SHP77 (cell line): ENCODE results near the gene FSTL4.

Experiments used
- DNase-seq, 2 experiments: peaks; one replicate each; lab custom pipeline; 2025; lab: John Stamatoyannopoulos, UW

Gene FSTL4

DNA sequence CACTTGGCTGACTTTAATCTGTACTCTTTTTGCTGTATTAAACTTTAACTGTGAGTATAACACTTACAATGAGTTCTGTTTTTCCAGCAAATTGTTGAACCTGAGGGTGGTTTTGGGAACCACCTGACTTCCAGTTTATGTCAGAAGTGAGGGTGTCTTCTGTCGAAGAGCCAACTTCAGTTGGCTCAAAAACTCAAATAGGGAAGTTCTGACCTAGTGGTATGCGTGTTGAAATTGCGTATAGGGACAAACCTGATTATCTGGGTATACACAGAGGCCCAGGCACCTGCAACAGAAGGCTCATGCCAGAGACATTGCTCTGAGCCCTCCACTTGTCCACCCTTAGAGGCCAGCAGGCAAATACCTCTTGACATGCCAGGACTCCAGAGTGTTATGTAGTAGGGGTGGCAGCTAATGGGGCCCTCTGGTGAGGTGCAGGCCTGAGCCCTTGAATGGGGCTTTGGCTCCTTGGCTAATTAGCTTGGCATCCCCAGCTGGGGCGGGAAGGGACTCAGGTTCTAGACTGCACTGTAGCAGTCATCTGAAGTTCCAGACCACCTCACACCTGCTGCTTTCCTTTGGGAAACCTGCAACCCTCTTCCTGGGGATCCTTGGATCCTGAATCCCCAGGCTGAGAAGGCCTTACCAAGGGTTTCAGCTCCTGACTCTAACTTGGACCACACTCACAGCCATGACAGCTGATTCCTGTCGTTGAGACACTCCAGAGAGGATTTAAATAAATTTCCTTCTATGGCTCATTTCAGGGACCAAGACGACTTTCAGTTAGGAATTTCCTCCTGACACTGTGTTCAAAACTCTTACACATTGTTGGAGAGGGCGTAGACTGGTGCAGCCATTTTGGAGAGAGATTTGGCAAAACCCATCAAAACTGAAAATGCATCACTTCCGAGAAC, 370.9 kb downstream of the FSTL4 start:
- DNase-seq = no peak

DNA sequence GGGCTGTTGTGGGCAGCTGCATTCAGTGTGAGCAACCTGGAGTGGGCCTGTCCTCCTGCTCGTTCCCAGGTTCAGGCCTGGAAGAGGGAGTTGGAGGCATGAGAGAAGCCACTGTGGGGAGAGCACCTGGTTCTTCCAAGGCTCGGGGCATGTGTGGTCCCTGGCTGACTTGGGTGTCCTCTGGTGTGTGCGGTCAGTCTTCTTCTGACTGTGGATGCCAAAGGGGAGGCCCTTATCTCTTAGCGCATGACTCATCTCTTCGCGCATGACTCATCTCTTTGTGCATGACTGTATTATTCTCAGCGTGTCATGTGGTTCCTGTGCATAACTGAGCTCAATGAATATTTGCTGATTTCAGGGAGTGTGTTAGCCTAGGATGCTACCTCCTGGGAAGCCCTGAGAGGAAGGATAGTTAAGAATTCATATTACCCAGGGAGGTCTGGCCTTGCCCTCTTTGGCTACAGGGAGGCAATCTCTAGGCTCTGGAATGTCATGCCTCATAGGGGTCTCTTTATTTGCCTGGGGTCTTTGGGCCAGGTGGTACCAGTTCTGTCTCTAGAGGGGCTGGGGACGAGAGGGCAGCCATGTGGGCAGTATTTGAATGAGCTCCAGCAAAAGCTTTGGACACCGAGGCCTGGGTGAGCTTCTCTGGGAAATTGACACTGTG, 371.8 kb downstream of the FSTL4 start:
- DNase-seq = peak; percentile 49 to 74

DNA sequence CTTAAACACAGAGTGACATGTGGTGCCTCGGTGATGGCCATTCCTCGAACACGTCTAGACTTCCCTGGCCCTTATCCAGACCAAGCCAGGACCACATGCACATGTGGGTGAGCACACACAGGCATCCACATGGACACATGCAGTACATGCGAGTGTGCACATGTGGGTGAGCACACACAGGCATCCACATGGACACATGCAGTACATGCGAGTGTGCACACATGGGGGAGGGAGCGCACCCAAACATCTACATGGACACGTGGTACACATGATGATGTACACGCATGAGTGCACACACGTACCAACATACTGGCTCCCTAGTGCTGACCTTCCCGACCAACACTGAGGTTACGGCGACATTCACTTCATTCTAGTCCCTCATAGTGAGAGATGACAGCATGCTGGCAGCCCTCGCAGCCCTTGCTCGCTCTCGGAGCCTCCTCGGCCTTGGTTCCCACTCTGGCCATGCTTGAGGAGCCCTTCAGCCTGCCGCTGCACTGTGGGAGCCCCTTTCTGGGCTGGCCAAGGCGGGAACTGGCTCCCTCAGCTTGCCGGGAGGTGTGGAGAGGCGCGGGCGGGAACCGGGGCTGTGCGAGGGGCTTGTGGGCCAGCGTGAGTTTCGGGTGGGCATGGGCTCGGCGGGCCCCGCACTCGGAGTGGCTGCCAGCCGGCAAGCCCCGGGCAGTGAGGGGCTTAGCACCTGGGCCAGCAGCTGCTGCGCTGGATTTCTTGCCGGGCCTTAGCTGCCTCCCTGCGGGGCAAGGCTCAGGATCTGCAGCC, 373.7 kb downstream of the FSTL4 start:
- no peak for DNase-seq

DNA sequence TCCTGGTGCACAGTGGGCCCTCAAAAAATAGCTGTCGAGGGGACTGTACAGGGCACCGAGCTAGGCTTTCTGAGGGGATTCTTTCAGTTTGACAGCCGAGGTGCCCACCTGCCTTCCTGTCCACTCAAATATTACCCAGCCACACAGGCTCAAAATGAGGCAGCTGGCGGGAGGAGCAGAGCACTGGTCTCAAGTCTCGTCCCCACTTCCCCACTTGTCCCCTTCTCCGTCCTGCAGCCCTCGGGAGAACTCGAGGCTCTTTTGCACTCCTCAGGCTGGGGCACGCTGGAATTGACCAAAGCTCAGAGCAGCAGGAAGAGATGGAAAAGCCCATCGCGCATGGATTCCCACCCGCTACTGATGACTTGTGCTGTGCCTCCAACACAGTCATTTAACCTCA, 375.4 kb downstream of the FSTL4 start:
- DNase-seq = no peak

DNA sequence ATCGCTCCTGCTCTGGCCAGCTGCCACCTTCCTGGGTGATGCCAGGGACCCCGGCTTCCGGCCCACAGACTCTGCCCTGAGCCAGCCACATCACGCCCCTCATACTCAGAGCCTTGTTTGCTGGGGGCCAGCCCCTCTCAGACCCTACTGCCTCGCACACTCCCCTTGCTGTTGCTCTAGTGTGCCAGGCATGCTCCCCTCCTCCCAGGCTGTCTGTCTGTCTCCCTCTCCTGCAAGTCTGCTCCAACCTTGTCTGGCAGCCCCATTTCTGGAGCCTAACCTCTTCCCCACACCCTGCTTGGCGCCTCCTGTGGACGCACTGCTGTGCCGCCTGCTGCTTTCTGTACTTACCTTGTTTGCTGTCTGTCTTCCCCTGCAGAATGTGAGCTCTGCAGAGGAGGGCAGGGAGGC, 375.8 kb downstream of the FSTL4 start:
- no peak for DNase-seq

DNA sequence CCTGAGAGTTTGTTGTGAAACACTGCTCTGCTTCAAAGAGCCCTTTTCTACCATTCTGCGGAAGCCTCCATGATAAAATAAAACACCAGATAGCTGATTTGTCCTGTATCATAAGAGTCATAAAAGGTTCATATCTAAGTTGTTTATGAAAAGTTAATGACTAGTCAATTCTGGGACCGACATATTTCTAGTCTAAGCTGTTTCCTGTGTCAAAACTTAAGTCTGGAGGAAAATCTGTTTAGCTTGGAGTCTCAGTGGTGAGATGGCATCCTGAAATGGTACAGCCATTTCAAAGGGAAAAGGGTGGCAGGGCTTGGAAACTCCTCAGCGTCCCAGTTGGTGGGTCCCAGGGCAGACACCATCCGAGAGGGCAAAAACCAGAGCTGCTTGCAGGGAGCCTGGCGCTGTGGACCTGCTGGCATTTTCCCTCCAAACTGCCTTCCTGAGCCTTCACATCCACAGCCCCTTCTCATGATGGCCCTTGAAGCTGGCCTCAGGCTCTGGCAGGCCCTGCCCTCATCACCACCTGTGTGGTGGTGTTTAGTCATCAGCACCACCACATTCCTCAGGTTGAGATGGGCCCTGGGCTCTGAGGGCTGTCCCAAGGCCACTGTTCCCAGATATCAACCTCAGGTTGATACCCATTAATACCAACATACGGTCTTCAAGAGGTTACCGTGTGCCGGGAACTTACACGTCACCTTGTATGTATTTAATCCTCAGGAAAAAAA, 376.5 kb downstream of the FSTL4 start:
- no peak for DNase-seq

DNA sequence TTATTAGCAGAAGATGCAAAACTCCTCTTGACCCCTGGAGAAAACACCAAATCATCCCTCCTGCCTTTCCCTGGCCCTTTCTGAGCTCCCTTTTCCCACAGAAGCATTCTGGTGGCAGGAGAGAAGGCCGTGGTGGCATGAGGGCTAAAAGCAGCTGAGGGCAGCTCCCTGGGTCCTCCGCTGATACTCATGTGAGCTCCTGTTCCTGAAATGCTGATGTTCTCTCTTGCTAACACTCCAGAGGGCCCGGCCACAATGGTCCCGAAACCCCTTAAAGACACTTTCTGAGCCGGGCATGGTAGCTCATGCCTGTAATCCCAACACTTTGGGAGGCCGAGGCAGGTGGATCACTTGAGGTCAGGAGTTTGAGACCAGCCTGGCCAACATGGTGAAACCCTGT, 377.4 kb downstream of the FSTL4 start:
- DNase-seq = no peak

DNA sequence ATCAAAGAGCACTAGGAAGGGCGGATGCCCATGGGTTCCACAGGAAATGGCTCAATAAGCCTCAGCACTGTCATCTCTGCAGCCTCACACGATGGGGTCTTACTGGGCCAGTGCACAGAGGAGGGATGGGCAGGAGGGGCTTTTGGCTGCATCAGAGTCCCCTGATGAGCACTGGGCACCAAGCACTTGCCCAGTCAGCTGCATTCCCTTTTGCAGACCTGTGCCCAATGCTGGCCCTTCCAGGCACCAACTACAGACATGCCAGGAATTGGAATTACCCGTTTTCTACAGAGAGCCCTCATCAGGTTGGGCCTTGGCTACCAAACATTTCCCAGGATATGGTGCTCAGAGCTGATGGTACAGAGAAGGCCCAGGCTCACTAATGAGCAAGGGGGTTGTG, 378.1 kb downstream of the FSTL4 start:
- no peak for DNase-seq

DNA sequence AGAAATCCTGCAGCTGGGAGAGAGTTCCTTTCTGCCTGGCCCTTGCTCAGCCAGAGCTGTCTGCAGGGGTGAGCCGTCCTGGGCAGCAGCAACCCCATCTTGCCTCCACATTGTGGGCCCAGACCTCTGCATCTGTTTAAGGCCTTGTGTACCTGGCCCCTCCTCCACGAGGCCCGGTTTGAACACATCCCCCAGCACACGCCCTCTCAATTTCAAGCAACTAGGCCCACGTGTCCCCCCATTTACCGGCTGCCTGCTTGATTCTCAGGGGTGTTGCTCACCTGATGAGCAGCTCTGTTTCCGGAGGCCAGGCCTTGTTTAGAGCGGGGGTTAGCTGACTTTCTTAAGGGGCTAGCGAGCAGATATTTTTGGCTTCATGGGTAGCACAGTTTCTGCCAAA, 378.7 kb downstream of the FSTL4 start:
- DNase-seq = no peak

DNA sequence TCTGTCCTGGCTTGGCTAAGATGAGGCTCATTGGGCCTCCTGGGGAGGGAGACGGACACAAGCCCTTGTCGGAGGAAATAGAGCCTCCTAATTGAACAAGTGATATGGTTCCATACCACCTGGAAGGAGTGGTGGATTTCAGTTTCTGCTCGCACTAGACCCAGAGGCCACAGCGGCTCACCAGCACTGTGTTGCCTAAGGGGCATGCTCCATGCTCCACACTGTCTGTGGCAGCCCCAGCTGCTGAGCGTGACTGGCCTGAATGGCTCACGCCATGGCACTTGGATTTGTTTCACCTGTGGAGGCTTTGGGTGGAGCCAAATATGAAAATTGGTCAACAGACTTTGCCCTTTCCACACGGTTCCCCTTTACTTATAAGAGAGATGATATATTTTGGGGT, 379.4 kb downstream of the FSTL4 start:
- no peak for DNase-seq

DNA sequence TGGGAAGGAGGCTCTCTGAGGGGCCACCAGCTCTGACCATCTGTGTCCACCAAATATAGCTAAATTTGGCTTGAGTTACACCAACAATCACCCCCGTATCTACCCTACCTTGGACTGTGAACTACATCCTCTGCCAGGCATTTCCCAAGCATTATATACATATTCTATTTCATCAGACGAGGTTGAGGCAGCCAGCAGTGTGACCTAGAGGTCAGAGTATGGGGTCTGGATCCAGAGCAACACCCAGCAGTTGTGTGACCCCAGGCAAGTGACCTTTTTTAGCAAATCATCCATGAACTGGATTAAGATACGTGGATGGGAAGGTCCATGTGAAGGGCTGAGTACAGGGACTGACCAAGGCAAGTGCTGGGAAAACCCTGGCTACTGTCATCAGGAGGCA, 379.9 kb downstream of the FSTL4 start:
- no peak for DNase-seq

DNA sequence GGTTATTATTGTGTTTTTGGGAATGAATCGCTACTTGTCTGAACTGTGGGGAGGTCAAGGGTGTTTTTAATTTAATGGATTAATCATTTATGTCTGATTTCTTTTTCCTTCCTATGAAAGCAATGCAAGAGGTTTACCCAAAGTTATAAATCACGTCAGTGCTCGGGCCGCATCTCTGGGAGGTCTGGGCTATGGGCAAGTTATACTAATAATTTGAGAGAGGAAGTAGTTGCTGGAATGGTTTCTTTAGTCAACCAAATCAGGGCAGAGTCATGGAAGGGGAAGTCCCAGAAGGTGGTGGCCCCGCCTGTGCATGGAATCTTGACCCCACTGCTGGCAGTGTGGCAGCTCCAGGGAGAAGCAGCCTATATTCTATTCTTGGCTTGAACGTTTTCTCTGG, 380.3 kb downstream of the FSTL4 start:
- DNase-seq = no peak

DNA sequence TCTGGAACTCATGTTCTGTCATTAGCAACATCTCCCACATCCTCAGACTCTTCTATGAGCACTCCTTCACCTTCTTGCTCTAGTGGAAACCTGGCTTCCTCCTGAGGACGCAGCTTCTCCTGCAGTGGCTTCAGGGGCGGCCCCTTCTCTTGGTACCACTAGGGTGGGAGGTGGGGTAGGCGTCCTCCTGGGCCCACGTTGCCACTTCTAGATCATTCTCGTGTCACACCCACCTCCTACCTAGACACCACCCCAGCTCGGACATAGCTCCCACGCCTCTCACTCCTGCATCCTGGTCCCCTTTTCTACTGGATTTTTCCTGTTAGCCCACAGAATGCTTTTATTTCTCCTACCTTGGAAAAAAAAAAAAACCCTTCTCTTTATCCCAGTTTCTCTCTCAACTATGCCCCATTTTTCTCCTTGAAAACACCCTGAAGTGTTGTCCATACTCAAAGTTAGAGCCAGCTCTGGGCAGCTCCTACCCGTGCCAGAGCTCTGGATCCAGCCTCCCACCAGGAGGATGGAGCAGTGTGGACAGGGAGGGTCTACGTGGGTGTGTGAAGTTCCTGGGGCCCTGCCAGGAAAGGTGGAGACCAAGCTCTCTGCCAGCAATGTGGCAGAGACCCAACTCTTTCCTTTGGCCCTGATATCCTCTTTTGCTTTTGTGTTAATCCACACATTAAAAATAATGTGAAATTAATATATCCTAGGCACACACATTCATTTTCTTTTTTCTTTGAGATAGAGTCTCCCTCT, 381.3 kb downstream of the FSTL4 start:
- DNase-seq = no peak

DNA sequence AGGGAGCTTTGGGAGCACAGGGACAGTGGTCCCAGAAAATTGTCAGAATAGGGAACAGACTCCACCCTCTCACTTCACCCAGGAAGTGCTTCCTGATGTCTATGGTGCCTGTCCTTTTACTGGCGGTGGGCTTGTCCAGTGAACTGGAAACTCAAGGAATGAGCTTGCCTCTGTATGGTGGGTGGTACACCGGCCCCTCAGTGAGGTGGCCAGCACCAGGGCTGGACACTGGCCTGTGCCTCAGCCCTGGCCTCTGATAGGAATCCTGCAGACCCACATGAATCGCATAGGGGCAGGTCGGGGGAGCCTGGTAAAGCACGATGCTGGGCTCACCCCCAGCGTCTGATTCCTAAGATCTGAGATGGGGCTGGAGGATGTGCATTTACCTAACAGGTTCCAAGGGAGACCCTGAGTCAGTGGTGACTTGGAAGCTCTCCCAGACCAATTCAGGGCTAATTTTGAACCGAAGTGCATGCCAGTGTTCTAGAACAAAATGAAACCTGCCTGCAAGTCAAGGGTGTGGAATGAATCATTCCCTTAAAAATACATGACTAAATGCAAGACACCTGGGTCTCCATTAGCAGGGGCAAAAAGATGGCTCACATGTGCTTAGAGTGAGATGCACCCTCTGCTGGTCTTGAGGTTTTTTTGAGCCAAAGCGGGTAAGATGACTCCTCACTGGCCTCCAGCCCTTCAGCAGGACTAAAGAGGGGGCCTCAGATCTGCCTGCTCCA, 382.2 kb downstream of the FSTL4 start:
- no peak for DNase-seq

DNA sequence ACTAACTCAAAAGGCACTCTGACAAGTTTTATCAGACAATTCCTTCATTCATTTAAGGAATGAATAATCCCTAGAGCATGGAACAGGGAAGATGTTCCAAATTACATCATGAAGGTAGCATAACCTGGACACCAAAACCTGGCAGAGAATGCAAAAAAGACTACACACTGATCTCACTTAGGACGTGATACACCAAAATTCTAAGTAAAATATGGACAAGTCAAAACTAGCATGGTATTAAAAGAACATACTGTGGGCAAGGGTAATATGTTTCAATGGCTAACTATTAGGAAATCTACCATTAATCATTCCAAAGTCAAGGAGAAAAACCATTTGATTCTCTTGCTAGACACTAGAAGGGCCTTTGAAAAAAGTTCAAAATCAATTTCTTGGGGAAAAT, 384.0 kb downstream of the FSTL4 start:
- DNase-seq = no peak

DNA sequence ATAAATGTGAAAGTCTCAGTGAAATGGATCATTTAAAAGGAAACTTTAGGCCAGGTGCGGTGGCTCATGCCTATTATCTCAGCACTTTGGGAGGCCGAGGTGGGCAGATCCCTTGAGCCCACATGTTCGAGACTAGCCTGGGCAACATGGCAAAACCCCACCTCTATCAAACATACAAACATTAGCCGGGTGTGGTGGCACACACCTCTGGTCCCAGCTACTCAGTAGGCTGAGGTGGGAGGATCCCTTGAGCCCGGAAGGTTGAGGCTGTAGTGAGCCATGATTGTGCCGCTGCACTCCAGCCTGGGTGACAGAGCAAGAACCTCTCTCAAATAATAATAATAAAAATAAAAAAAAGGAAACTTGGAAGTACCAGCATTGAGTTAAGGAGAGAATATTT, 384.4 kb downstream of the FSTL4 start:
- no peak for DNase-seq

DNA sequence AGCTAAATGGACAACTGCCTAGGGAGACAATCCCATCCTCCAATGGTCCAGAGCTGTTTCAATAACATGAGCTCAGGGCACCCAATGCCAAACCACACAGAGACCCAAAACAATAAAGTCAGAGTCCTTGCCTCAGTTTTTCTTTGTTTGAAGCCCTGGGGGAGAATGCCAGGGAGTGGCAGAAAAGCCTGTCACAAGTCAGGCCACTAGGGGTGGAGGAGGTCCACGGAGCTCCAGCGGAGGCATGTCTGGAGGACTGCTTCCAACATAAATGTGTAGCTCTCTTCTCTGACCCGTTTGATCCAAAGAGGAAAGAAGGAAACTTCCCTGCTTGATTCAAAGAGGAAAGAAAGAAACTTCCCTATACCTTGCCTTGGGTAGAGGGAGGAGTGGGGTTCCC, 385.3 kb downstream of the FSTL4 start:
- DNase-seq = no peak

DNA sequence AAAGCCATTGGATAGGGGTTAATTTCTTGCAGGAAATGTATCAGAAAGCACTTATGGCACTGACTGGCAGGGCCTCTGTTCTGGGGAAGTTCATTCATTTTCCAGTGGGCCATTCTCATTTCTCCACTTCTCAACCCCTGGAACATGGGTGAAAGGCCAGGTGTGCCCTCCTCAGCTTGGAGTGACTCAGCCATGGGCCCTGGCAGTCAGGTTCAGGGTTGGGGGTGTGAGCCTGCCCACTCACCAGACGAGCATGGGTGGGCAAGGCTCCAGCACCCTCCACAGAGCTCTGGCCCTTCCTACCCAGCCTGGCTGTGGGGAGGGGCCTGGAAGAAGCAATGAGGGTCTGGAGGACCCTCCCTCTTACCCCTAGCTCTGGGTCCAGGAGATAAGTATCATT, 386.2 kb downstream of the FSTL4 start:
- no peak for DNase-seq

DNA sequence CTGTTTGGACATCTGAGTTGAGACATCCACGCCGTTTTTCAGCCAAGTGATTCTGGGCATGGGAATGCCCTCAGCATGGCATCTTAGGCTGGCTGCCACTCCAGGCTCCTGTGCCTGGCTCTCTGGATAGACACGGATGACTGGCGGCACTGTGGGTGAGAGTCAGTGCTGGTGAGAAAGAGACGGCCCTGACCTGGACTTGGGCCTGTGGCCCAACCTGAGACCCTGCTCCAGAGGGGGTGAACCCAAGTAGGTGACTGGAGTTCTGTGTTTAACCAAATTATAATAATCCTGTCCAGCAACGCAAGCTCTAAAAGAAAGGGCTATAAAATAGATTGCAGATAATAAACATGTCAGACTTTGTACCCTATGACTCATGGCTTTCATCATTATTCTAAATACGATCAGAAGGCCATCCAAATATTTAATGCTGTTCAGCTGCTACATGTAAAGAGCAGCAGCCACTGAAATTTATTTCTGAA, 386.6 kb downstream of the FSTL4 start:
- DNase-seq = no peak

DNA sequence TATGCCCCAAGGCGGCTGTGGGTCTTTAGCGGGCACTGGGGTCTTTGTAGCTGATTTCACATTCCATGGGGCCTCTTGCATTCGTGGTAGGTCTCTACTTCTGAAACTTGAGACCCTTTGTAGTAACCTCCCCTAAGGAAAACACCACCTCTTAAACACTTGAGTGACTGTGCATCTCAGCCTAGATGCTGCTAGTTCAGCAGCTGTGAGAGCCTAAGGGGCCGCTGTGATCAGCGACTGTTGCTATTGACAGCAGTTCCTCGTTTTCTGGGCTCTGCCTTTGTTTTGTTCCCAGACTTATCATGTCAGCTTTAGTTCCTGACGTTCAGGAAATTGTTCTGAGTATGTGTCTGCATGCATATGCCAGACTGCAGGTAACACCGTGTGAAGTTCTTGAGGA, 389.4 kb downstream of the FSTL4 start:
- DNase-seq = no peak

DNA sequence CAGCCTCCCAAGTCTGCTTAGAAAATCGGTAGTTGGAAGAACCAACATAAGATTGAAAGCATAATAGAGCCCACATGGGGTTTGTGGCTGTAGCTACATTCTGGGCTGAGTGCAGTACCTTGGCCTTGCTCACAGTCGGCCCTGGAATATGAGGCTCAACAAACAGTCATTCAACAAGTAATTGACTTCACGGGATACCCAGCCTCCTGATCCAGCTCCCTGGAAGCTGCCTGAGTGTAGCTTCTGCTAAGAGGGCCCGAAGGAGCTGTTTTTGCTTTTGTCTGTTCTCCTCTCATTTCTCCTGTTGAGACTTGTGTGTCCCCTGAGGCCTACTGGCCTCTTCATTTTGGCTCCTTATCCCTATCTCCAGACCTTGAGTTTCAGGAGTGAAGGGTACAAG, 389.8 kb downstream of the FSTL4 start:
- no peak for DNase-seq
